ENCODE data around the gene TNPO3.

Gene TNPO3

DNA sequence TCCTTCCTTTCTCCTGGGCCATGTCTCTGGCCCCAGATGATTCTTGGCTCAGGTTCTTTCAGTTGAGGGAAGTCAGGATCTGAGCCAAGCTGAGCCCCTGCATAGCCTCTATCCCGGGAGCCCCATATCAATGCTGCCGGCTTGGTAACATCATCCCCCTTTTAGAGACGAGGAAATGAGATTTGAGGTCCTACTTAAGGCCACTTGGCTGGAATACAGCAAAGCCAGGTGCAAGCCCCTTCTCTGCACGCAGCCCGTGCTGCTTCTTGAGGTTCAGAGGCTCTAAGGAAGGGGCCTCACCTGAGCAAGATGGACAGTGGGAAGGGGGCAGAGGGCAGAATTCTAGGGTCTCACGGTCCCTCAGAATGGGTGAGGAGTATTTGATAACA is 119.6 kb downstream of the TNPO3 start:
- H3K9me3 ChIP-seq (ENCODE audit: insufficient read depth, low read depth, low read length) = peaks cover 5% of the 10 kb centered on the region
- peaks cover 36% of the 10 kb centered on the region for H3K27me3 ChIP-seq (ENCODE audit: insufficient read depth, low read length)
- H2BK12ac ChIP-seq (ENCODE audit: low read length) = no peak overlapping the region
- no peak overlapping the region for H4K8ac ChIP-seq (ENCODE audit: low read depth, low read length)
- H3K27ac ChIP-seq (ENCODE audit: low read depth, low read length) = no peak overlapping the region
- DNase-seq = no peak
- H3K23ac ChIP-seq (ENCODE audit: low read length) = no peak overlapping the region
- no peak overlapping the region for H3K4ac ChIP-seq (ENCODE audit: low read depth, low read length)
- H3K4me2 ChIP-seq (ENCODE audit: low read length) = no peak overlapping the region
- H4K91ac ChIP-seq (ENCODE audit: low read depth, low read length) = no peak overlapping the region
- H3K36me3 ChIP-seq (ENCODE audit: control insufficient read depth in 1 of 2, insufficient read depth in 2 of 2, low read length in 2 of 2) = no peaks in the 10 kb centered on the region
- H3K4me3 ChIP-seq (ENCODE audit: low read depth, low read length) = no peak overlapping the region
- H2AK5ac ChIP-seq (ENCODE audit: low read length) = no peak overlapping the region
- H2AFZ ChIP-seq (ENCODE audit: insufficient read depth, low read length, poor library complexity) = no peak overlapping the region
- no peaks in the 10 kb centered on the region for H3K79me1 ChIP-seq (ENCODE audit: low read length)
- H4K12ac ChIP-seq (ENCODE audit: low read depth, low read length) = no peak overlapping the region
- H3K9ac ChIP-seq (ENCODE audit: low read length) = no peak overlapping the region
- no peak overlapping the region for H2BK5ac ChIP-seq (ENCODE audit: low read depth, low read length, poor library complexity)
- H3K79me2 ChIP-seq (ENCODE audit: control insufficient read depth, insufficient read depth, low read length, poor library complexity) = no peaks in the 10 kb centered on the region
- no peak overlapping the region for H3K18ac ChIP-seq (ENCODE audit: low read length)
- WGBS (ENCODE audit: extremely low coverage, insufficient coverage, insufficient read length) = no CpG with 5 or more reads among the region's 6 CpGs
- H3K4me1 ChIP-seq (ENCODE audit: control insufficient read depth in 1 of 2, insufficient read depth in 2 of 2, low read length in 2 of 2) = peaks cover 0 to 3% of the 10 kb centered on the region in 2 experiments
- H2BK120ac ChIP-seq (ENCODE audit: insufficient read depth, low read length, poor library complexity) = no peak overlapping the region
- H3K14ac ChIP-seq (ENCODE audit: low read length) = no peak overlapping the region

DNA sequence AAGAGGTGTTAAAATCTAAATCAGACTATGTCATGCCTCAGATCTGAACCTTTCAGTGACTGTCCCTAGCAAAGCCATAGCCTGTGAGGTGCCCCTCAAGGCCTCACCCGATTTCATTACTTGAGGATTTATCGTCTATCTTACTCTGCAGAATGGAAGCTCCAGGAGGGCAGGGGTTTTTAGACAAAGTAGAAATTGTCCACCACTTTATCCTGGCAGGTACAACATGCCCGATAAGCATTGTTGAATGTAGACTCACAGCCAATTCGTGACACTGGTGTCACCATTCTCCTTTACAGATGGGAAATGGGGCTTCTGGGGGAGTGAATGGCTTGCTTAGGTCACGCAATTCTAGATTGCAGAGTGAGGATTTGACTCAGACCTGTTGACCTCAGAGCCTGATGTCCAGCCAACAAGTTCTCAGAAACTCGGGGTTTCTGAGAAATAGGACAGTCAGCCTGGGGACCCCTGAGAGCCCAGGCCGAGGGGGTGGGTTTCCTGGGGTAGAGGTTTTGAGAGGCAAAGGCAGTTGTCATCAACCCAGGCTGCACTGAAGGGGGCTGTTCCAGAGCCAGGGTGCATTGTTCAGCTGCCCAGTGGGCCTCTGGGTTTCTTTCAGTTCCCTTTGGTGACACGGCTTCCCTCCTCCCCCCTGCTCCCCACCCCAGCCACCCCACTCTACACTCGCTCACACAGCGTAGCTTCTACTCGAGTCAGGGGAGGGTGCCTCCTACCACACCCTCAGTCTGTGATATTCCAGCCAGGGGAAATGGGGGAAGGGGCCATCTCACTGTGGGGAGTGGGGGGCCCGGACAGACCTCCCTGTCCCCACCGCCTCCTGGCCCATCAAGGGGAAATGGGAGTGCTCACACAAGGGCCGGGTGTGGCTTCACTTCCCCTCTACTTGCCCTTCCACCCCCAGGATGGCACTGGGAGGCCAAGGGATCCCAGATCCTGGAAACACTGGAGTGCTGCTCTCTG is 120.3 kb downstream of the TNPO3 start:
- Histone ChIP-seq H3K4ac (ENCODE audit: low read depth, low read length) (no peak overlapping the region), H3K27me3 (ENCODE audit: insufficient read depth, low read length) (peaks cover 33% of the 10 kb centered on the region), H2AFZ (ENCODE audit: insufficient read depth, low read length, poor library complexity) (no peak overlapping the region), H3K27ac (ENCODE audit: low read depth, low read length) (no peak overlapping the region), H2BK120ac (ENCODE audit: insufficient read depth, low read length, poor library complexity) (no peak overlapping the region), H2BK5ac (ENCODE audit: low read depth, low read length, poor library complexity) (no peak overlapping the region), H2BK12ac (ENCODE audit: low read length) (no peak overlapping the region), H3K23ac (ENCODE audit: low read length) (no peak overlapping the region), H4K8ac (ENCODE audit: low read depth, low read length) (no peak overlapping the region), H4K91ac (ENCODE audit: low read depth, low read length) (no peak overlapping the region), H3K18ac (ENCODE audit: low read length) (no peak overlapping the region), H3K14ac (ENCODE audit: low read length) (no peak overlapping the region), H3K4me1 (ENCODE audit: control insufficient read depth in 1 of 2, insufficient read depth in 2 of 2, low read length in 2 of 2) (peaks cover 0 to 3% of the 10 kb centered on the region in 2 experiments), H3K36me3 (ENCODE audit: control insufficient read depth in 1 of 2, insufficient read depth in 2 of 2, low read length in 2 of 2) (no peaks in the 10 kb centered on the region), H3K79me2 (ENCODE audit: control insufficient read depth, insufficient read depth, low read length, poor library complexity) (no peaks in the 10 kb centered on the region), H3K9me3 (ENCODE audit: insufficient read depth, low read depth, low read length) (peaks cover 5% of the 10 kb centered on the region), H3K9ac (ENCODE audit: low read length) (no peak overlapping the region), H2AK5ac (ENCODE audit: low read length) (no peak overlapping the region), H4K12ac (ENCODE audit: low read depth, low read length) (no peak overlapping the region), H3K4me2 (ENCODE audit: low read length) (no peak overlapping the region), H3K4me3 (ENCODE audit: low read depth, low read length) (no peak overlapping the region), H3K79me1 (ENCODE audit: low read length) (no peaks in the 10 kb centered on the region)
- no CpG with 5 or more reads among the region's 14 CpGs for WGBS (ENCODE audit: extremely low coverage, insufficient coverage, insufficient read length)
- peak in 1 of 2 donors; percentile 29 for DNase-seq

DNA sequence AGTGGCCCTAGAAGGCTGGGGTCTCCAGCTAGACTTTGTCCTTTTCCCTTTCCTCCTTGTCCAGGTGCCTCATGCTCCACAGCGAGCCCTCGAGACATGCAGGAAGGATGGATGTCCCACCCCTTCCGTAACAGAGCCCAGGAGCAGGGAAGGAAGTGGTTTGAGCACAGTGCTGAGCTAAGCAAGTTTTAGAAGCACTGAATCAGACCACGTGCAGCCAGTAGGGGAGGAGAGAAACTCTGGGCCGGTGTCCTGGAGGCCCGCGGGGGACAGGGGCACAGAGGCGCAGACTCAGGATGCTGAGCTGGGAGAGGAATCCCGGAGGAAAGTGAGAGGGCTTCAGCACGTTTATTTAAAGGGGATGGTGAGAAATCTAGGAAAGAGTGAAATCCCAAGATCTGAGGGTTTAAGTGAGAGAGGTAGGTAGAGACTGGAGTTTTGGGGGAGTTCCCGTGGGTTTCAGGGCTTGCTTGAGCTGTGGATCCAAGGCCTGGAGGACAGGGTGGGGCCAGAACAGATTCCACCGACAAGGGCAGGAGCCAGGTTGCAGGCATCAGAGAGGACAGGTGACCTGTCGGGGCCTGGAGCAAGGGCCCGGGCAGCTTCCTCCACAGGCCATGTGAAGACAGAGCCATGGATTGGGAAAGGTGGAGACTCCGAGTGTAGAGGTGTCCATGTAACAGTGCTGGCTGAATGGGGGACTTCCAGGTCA is 121.6 kb downstream of the TNPO3 start:
- no peak overlapping the region for H3K14ac ChIP-seq (ENCODE audit: low read length)
- H2BK120ac ChIP-seq (ENCODE audit: insufficient read depth, low read length, poor library complexity) = no peak overlapping the region
- H4K8ac ChIP-seq (ENCODE audit: low read depth, low read length) = no peak overlapping the region
- H4K91ac ChIP-seq (ENCODE audit: low read depth, low read length) = no peak overlapping the region
- H3K9ac ChIP-seq (ENCODE audit: low read length) = no peak overlapping the region
- H3K4me3 ChIP-seq (ENCODE audit: low read depth, low read length) = no peak overlapping the region
- no peaks in the 10 kb centered on the region for H3K79me1 ChIP-seq (ENCODE audit: low read length)
- peaks cover 4% of the 10 kb centered on the region for H3K9me3 ChIP-seq (ENCODE audit: insufficient read depth, low read depth, low read length)
- H3K18ac ChIP-seq (ENCODE audit: low read length) = no peak overlapping the region
- no peak overlapping the region for H2BK12ac ChIP-seq (ENCODE audit: low read length)
- no peak overlapping the region for H2AFZ ChIP-seq (ENCODE audit: insufficient read depth, low read length, poor library complexity)
- H3K4me2 ChIP-seq (ENCODE audit: low read length) = no peak overlapping the region
- H3K27ac ChIP-seq (ENCODE audit: low read depth, low read length) = no peak overlapping the region
- H3K4me1 ChIP-seq (ENCODE audit: control insufficient read depth in 1 of 2, insufficient read depth in 2 of 2, low read length in 2 of 2) = peaks cover 0 to 3% of the 10 kb centered on the region in 2 experiments
- H4K12ac ChIP-seq (ENCODE audit: low read depth, low read length) = no peak overlapping the region
- peaks cover 20% of the 10 kb centered on the region for H3K27me3 ChIP-seq (ENCODE audit: insufficient read depth, low read length)
- no peak overlapping the region for H2AK5ac ChIP-seq (ENCODE audit: low read length)
- no peaks in the 10 kb centered on the region for H3K36me3 ChIP-seq (ENCODE audit: control insufficient read depth in 1 of 2, insufficient read depth in 2 of 2, low read length in 2 of 2)
- no peak overlapping the region for H3K4ac ChIP-seq (ENCODE audit: low read depth, low read length)
- WGBS (ENCODE audit: extremely low coverage, insufficient coverage, insufficient read length) = no CpG with 5 or more reads among the region's 15 CpGs
- DNase-seq = no peak
- H3K79me2 ChIP-seq (ENCODE audit: control insufficient read depth, insufficient read depth, low read length, poor library complexity) = no peaks in the 10 kb centered on the region
- no peak overlapping the region for H3K23ac ChIP-seq (ENCODE audit: low read length)
- H2BK5ac ChIP-seq (ENCODE audit: low read depth, low read length, poor library complexity) = no peak overlapping the region

DNA sequence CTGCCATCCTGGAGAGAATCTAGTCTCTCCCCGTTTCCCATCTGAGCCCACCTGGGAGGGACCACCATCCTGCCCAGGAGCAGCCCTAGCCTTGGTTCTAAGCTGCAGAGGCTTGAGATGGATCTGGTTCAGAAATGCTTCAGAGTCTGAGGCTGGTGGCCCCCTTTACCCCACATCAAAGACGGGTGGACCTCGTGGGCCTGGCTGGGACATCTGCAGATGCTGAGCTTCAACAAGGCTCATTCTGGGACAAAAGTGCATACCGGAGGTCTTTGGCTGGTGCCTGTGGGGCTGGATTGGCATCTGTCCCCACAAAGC is 122.1 kb downstream of the TNPO3 start:
- no peak overlapping the region for H2BK120ac ChIP-seq (ENCODE audit: insufficient read depth, low read length, poor library complexity)
- no peak overlapping the region for H3K9ac ChIP-seq (ENCODE audit: low read length)
- no peak overlapping the region for H3K4me3 ChIP-seq (ENCODE audit: low read depth, low read length)
- no peak overlapping the region for H2AFZ ChIP-seq (ENCODE audit: insufficient read depth, low read length, poor library complexity)
- no peak overlapping the region for H3K27ac ChIP-seq (ENCODE audit: low read depth, low read length)
- no peak overlapping the region for H3K4ac ChIP-seq (ENCODE audit: low read depth, low read length)
- peaks cover 15% of the 10 kb centered on the region for H3K27me3 ChIP-seq (ENCODE audit: insufficient read depth, low read length)
- no peaks in the 10 kb centered on the region for H3K36me3 ChIP-seq (ENCODE audit: control insufficient read depth in 1 of 2, insufficient read depth in 2 of 2, low read length in 2 of 2)
- H2BK5ac ChIP-seq (ENCODE audit: low read depth, low read length, poor library complexity) = no peak overlapping the region
- H4K91ac ChIP-seq (ENCODE audit: low read depth, low read length) = no peak overlapping the region
- H3K18ac ChIP-seq (ENCODE audit: low read length) = no peak overlapping the region
- H3K9me3 ChIP-seq (ENCODE audit: insufficient read depth, low read depth, low read length) = peaks cover 7% of the 10 kb centered on the region
- no CpG with 5 or more reads among the region's 4 CpGs for WGBS (ENCODE audit: extremely low coverage, insufficient coverage, insufficient read length)
- H2BK12ac ChIP-seq (ENCODE audit: low read length) = no peak overlapping the region
- no peak for DNase-seq
- no peak overlapping the region for H3K14ac ChIP-seq (ENCODE audit: low read length)
- H4K12ac ChIP-seq (ENCODE audit: low read depth, low read length) = no peak overlapping the region
- no peak overlapping the region for H3K23ac ChIP-seq (ENCODE audit: low read length)
- H3K79me2 ChIP-seq (ENCODE audit: control insufficient read depth, insufficient read depth, low read length, poor library complexity) = no peaks in the 10 kb centered on the region
- no peaks in the 10 kb centered on the region for H3K79me1 ChIP-seq (ENCODE audit: low read length)
- no peak overlapping the region for H4K8ac ChIP-seq (ENCODE audit: low read depth, low read length)
- H3K4me1 ChIP-seq (ENCODE audit: control insufficient read depth in 1 of 2, insufficient read depth in 2 of 2, low read length in 2 of 2) = no peaks in the 10 kb centered on the region
- no peak overlapping the region for H2AK5ac ChIP-seq (ENCODE audit: low read length)
- no peak overlapping the region for H3K4me2 ChIP-seq (ENCODE audit: low read length)

Data from trophoblast cell (in vitro differentiated cells and primary cell).